ENCODE data around the gene RBM47. TPM values are rescaled to one million over a fixed set of nuclear protein-coding genes. Genes with fewer than 3 reads are reported as not detected.
"Not testable (repeated sequence)": the region's sequence is repeated elsewhere in the genome, so short reads cannot be mapped to it uniquely, and the experiment has no call there.

The RBM47 gene
- polyA plus RNA-seq, 3 donors: 79.5 to 101 (median 92.8) TPM

- no peaks in the 10 kb centered on the region for H3K79me2 ChIP-seq (ENCODE audit: insufficient read depth, low read length)
- no peaks in the 10 kb centered on the region for H3K36me3 ChIP-seq (replicated peaks in 1 of 2; ENCODE audit: control insufficient read depth in 1 of 2, insufficient read depth in 2 of 2, low read length in 2 of 2)
- no peak for TF ChIP-seq CTCF (IDR thresholded peaks at IDR 0.05)
- Mint-ChIP-seq H3K27me3 (ENCODE audit: low read depth in 3 of 3) (peaks cover 0 to 1% (median 0%) of the 10 kb centered on the region in 3 donors), H3K4me3 (no peak overlapping the region), H3K27ac (no peak overlapping the region), H3K4me1 (peaks cover 6% of the 10 kb centered on the region), H3K9me3 (peaks cover 12 to 18% (median 15%) of the 10 kb centered on the region in 7 donors), H3K36me3 (peaks cover 0 to 3% of the 10 kb centered on the region in 2 donors)
- intact Hi-C loops (cut with micrococcal nuclease): loop anchor here in 1 of 2 donors (10.0 kb wide), 1 partner anchor 255 kb away; no protein-coding TSS in a partner anchor
- WGBS (ENCODE audit: insufficient coverage): no CpG with 5 or more reads among the region's 1 CpG
- H3K4me3 ChIP-seq (replicated peaks in 1 of 3; ENCODE audit: low read depth in 2 of 3, low read length in 3 of 3): no peak overlapping the region
- peaks cover 7 to 16% of the 10 kb centered on the region in 2 donors for H3K9me3 ChIP-seq (replicated peaks in 1 of 2; ENCODE audit: control insufficient read depth in 1 of 2, insufficient read depth in 1 of 2, low read length in 2 of 2)
- DNase-seq: no peak
- no peak overlapping the region for H3K4me2 ChIP-seq (replicated peaks; ENCODE audit: extremely low read depth, low read length, poor library complexity, severe bottlenecking)
- no peaks in the 10 kb centered on the region for H3K27me3 ChIP-seq (ENCODE audit: control insufficient read depth in 2 of 2, insufficient read depth in 2 of 2, low read length in 2 of 2)
- H3K9ac ChIP-seq (ENCODE audit: insufficient read depth, low read length, poor library complexity, severe bottlenecking): no peak overlapping the region
- H3K4me1 ChIP-seq (ENCODE audit: control insufficient read depth in 1 of 2, insufficient read depth in 2 of 2, low read length in 2 of 2): no peaks in the 10 kb centered on the region
- H3K27ac ChIP-seq (ENCODE audit: low read depth in 1 of 2, low read length in 2 of 2): no peak overlapping the region
- no peak overlapping the region for H2AFZ ChIP-seq (ENCODE audit: insufficient read depth, low read depth, low read length, poor library complexity, severe bottlenecking)
- H4K20me1 ChIP-seq (ENCODE audit: insufficient read depth, low read length): no peaks in the 10 kb centered on the region
These were observed 219.8 kb downstream of the RBM47 start for GRCh38 chr4:40409835-40410234.

GRCh38 chr4:40407468-40407867, 222.2 kb downstream of the RBM47 start:
- H3K27ac Mint-ChIP-seq; H3K4me3 ChIP-seq (replicated peaks in 1 of 3; ENCODE audit: low read depth in 2 of 3, low read length in 3 of 3); H3K27me3 ChIP-seq (ENCODE audit: control insufficient read depth in 2 of 2, insufficient read depth in 2 of 2, low read length in 2 of 2); DNase-seq; H3K4me3 Mint-ChIP-seq; H4K20me1 ChIP-seq (ENCODE audit: insufficient read depth, low read length); H3K79me2 ChIP-seq (ENCODE audit: insufficient read depth, low read length); H3K27me3 Mint-ChIP-seq (ENCODE audit: low read depth in 3 of 3); H3K27ac ChIP-seq (ENCODE audit: low read depth in 1 of 2, low read length in 2 of 2); intact Hi-C loops (cut with micrococcal nuclease); H2AFZ ChIP-seq (ENCODE audit: insufficient read depth, low read depth, low read length, poor library complexity, severe bottlenecking); H3K36me3 ChIP-seq (replicated peaks in 1 of 2; ENCODE audit: control insufficient read depth in 1 of 2, insufficient read depth in 2 of 2, low read length in 2 of 2); H3K4me1 Mint-ChIP-seq; H3K4me1 ChIP-seq (ENCODE audit: control insufficient read depth in 1 of 2, insufficient read depth in 2 of 2, low read length in 2 of 2); H3K9ac ChIP-seq (ENCODE audit: insufficient read depth, low read length, poor library complexity, severe bottlenecking); H3K4me2 ChIP-seq (replicated peaks; ENCODE audit: extremely low read depth, low read length, poor library complexity, severe bottlenecking); H3K36me3 Mint-ChIP-seq: not testable (repeated sequence)
- peaks cover 7 to 16% of the 10 kb centered on the region in 2 donors for H3K9me3 ChIP-seq (replicated peaks in 1 of 2; ENCODE audit: control insufficient read depth in 1 of 2, insufficient read depth in 1 of 2, low read length in 2 of 2)
- H3K9me3 Mint-ChIP-seq: peaks cover 12 to 18% (median 15%) of the 10 kb centered on the region in 7 donors
- WGBS (ENCODE audit: insufficient coverage): 100% methylated on average over 1 of the region's 3 CpGs

Measured in CD14-positive monocyte (primary cell).